Spleen (tissue), 11 donors: ENCODE measurements around the gene CFAP107. TPM values are rescaled to one million over a fixed set of nuclear protein-coding genes. Genes with fewer than 3 reads are reported as not detected.

Experiments used
- DNase-seq: peaks from one replicate; pipeline ENCODE4 v3.0.0-alpha.2; 2020
- H3K27ac ChIP-seq, 8 donors: fragments of 200-600 bp; sonication (generic) in 7 of 8; 1 replicate in 4 of 8; 2 replicates in 4 of 8; pipeline versions ENCODE4 v1.5.0 to v1.8.0; 2016 to 2021; ENCODE audit warnings: inconsistent platforms in 4 of 8, mild to moderate bottlenecking in 4 of 8, moderate library complexity in 1 of 8
- H3K27me3 ChIP-seq, 7 donors: fragments of 200-600 bp; sonication (generic) in 6 of 7; replicated peaks in 1 of 7; 1 replicate in 4 of 7; 2 replicates in 3 of 7; pipeline versions ENCODE4 v1.5.0 to v1.8.0; 2016 to 2021; ENCODE audit warnings: inconsistent platforms in 3 of 7, mild to moderate bottlenecking in 1 of 7
- H3K36me3 ChIP-seq, 6 donors: fragments of 200-600 bp; sonication (generic) in 5 of 6; 1 replicate in 4 of 6; 2 replicates in 2 of 6; pipeline versions ENCODE4 v1.5.0 to v1.8.0; 2016 to 2021; ENCODE audit warnings: inconsistent platforms in 2 of 6
- H3K4me1 ChIP-seq, 6 donors: fragments of 200-600 bp; sonication (generic) in 5 of 6; 1 replicate in 3 of 6; 2 replicates in 3 of 6; pipeline versions ENCODE4 v1.5.0 to v1.8.0; 2016 to 2021; ENCODE audit warnings: inconsistent platforms in 3 of 6
- H3K4me3 ChIP-seq, 8 donors: fragments of 200-600 bp; sonication (generic) in 7 of 8; 1 replicate in 4 of 8; 2 replicates in 4 of 8; pipeline versions ENCODE4 v1.5.0 to v1.8.0; 2016 to 2021; ENCODE audit warnings: inconsistent platforms in 4 of 8, mild to moderate bottlenecking in 4 of 8, moderate library complexity in 2 of 8
- H3K9me3 ChIP-seq, 8 donors: fragments of 200-600 bp; sonication (generic) in 7 of 8; 1 replicate in 4 of 8; 2 replicates in 4 of 8; pipeline versions ENCODE4 v1.5.0 to v1.8.0; 2016 to 2021; ENCODE audit warnings: inconsistent platforms in 4 of 8
- CTCF ChIP-seq, 11 experiments: fragments of 200-600 bp in 7 of 11; fragments of 450-650 bp in 4 of 11; sonication (generic) in 4 of 11; IDR thresholded peaks in 8 of 11; conservative IDR thresholded peaks in 3 of 11; 1 replicate in 7 of 11; 2 replicates in 4 of 11; pipeline versions ENCODE4 v1.4.0 to v1.8.0; 2016 to 2021; ENCODE audit warnings: antibody characterized with exemption in 11 of 11, inconsistent platforms in 4 of 11, mild to moderate bottlenecking in 1 of 11
- POLR2A ChIP-seq, 3 donors: fragments of 450-650 bp; IDR thresholded peaks; one replicate each; pipeline ENCODE4 v1.5.1; 2017; ENCODE audit warnings: antibody characterized with exemption in 3 of 3, mild to moderate bottlenecking in 1 of 3
- POLR2AphosphoS5 ChIP-seq, 3 donors: sonication (generic); formaldehyde crosslinking; IDR thresholded peaks; one replicate each; pipeline ENCODE4 v1.5.1; 2017; ENCODE audit warnings: antibody characterized with exemption in 3 of 3
- WGBS, 5 donors: extraction: QIAGEN DNeasy Blood & Tissue Kit in 3 of 5; methylation state at CpG; one replicate each; pipeline versions ENCODE4 v1.1.5 to v1.1.7; 2013 to 2018; 5-methylcytosine and 5-hydroxymethylcytosine counted together
- intact Hi-C: fragments of 100-400 bp; cut with DNase I; formaldehyde crosslinking; loops from one replicate; pipeline ENCODE4 v1.15.0; 2023; ENCODE audit warnings: low total_unique reads
- polyA plus RNA-seq, 3 donors: library from polyadenylated mRNA; stranded (reverse); fragments of 200-250 nt; gene quantifications; one replicate each; pipeline ENCODE4 v1.2.1, GENCODE V29; 2013
- total RNA-seq, 7 donors: library from RNA; depleted of rRNA in 3 of 7; stranded (reverse); fragments of >200 nt in 3 of 7; fragmentation: NEBNext Ultra II Directional in 4 of 7; extraction: Animal tissue kit (Norgen Biotek cat#: 25700) in 4 of 7; gene quantifications; one replicate each; pipeline versions ENCODE4 v1.1.0 to v1.2.1, GENCODE V29; 2016 to 2021
- donor health status: healthy with polysubstance abuse.
- donor health status: DM: no; HTN: no; CAD: no; lungs with moderate emphysema.
- donor health status: DM: no; HTN: no; CAD: no.
- donor health status: Bipolar disorder and iron deficiency.
- donor health status: healthy.
- donor health status: DM: no; HTN: no; CAD: no.
- donor health status: DM: yes; HTN: yes; CAD: no.

CFAP107 gene
- total and polyA plus RNA-seq, 10 donors = not detected

GRCh38 chr1:12760256-12760795 lies 14.3 kb downstream of the CFAP107 start:
- Histone ChIP-seq H3K27ac (no peak overlapping the region), H3K9me3 (no peaks in the 10 kb centered on the region), H3K36me3 (no peaks in the 10 kb centered on the region), H3K4me3 (no peak overlapping the region), H3K27me3 (peaks cover 0 to 53% (median 0%) of the 10 kb centered on the region in 7 donors), H3K4me1 (no peaks in the 10 kb centered on the region)
- TF ChIP-seq CTCF (IDR thresholded peaks at IDR 0.05 in 8 of 11, conservative IDR thresholded peaks at IDR 0.05 in 3 of 11) (no peak), POLR2AphosphoS5 (IDR thresholded peaks at IDR 0.05) (no peak), POLR2A (IDR thresholded peaks at IDR 0.05) (no peak)
- intact Hi-C loops = no loop called here
- DNase-seq = no peak
- WGBS, 5 donors = 59 to 74% (median 64%) methylated on average over 6 to 7 of the region's 7 CpGs

- DNase-seq = no peak
- WGBS, 5 donors = 62 to 88% (median 82%) methylated on average over 5 of the region's 5 CpGs
- H3K27me3 ChIP-seq = peaks cover 0 to 41% (median 0%) of the 10 kb centered on the region in 7 donors
- no peak for TF ChIP-seq POLR2A (IDR thresholded peaks at IDR 0.05)
- TF ChIP-seq CTCF (IDR thresholded peaks at IDR 0.05 in 8 of 11, conservative IDR thresholded peaks at IDR 0.05 in 3 of 11) = no peak
- TF ChIP-seq POLR2AphosphoS5 (IDR thresholded peaks at IDR 0.05) = no peak
- H3K9me3 ChIP-seq = no peaks in the 10 kb centered on the region
- H3K4me1 ChIP-seq = no peaks in the 10 kb centered on the region
- H3K27ac ChIP-seq = no peak overlapping the region
- H3K4me3 ChIP-seq = no peak overlapping the region
- H3K36me3 ChIP-seq = no peaks in the 10 kb centered on the region
- intact Hi-C loops = no loop called here
These were observed 15.8 kb downstream of the CFAP107 start for GRCh38 chr1:12761781-12762180.

- no peak for DNase-seq
- intact Hi-C loops = no loop called here
- no peak overlapping the region for H3K27ac ChIP-seq
- no peaks in the 10 kb centered on the region for H3K36me3 ChIP-seq
- 82 to 86% (median 82%) methylated on average over 7 of the region's 7 CpGs for WGBS, 5 donors
- no peak overlapping the region for H3K4me3 ChIP-seq
- TF ChIP-seq CTCF (IDR thresholded peaks at IDR 0.05 in 8 of 11, conservative IDR thresholded peaks at IDR 0.05 in 3 of 11) = no peak
- TF ChIP-seq POLR2AphosphoS5 (IDR thresholded peaks at IDR 0.05) = no peak
- no peak for TF ChIP-seq POLR2A (IDR thresholded peaks at IDR 0.05)
- no peaks in the 10 kb centered on the region for H3K9me3 ChIP-seq
- H3K4me1 ChIP-seq = no peaks in the 10 kb centered on the region
- peaks cover 0 to 31% (median 0%) of the 10 kb centered on the region in 7 donors for H3K27me3 ChIP-seq
These were observed 16.8 kb downstream of the CFAP107 start for GRCh38 chr1:12762766-12763165.

- WGBS, 5 donors = 66 to 77% (median 72%) methylated on average over 4 of the region's 4 CpGs
These were observed 17.5 kb downstream of the CFAP107 start for GRCh38 chr1:12763479-12763878.

More at GRCh38 chr1:12763479-12763878, 17.5 kb downstream of the CFAP107 start:
- TF ChIP-seq CTCF (IDR thresholded peaks at IDR 0.05 in 8 of 11, conservative IDR thresholded peaks at IDR 0.05 in 3 of 11) (no peak), POLR2A (IDR thresholded peaks at IDR 0.05) (no peak), POLR2AphosphoS5 (IDR thresholded peaks at IDR 0.05) (no peak)
- H3K36me3 ChIP-seq = no peaks in the 10 kb centered on the region
- no peak overlapping the region for H3K4me3 ChIP-seq
- no peak for DNase-seq
- no peaks in the 10 kb centered on the region for H3K4me1 ChIP-seq
- intact Hi-C loops = no loop called here
- no peak overlapping the region for H3K27ac ChIP-seq
- peaks cover 0 to 29% (median 0%) of the 10 kb centered on the region in 7 donors for H3K27me3 ChIP-seq
- no peaks in the 10 kb centered on the region for H3K9me3 ChIP-seq
